HG03378 (cell line): ENCODE results near the gene UBE4A.
A peak's percentile ranks its signal among the peaks of the same experiment; 100 is the strongest.
"Not testable (repeated sequence)": the region's sequence is repeated elsewhere in the genome, so short reads cannot be mapped to it uniquely, and the experiment has no call there.

Experiments
- ATAC-seq: cut with Tn5 transposase; IDR thresholded peaks from one replicate; pipeline ENCODE4 v1.9.1; 2021; ENCODE audit warnings: mild to moderate bottlenecking, moderate library complexity; ENCODE audit not compliant: unreplicated experiment

UBE4A gene

GRCh38 chr11:118401151-118401879 is 41.9 kb downstream of the UBE4A start, which contains the start of gene ATP5MG:
Gene ATP5MG, plus strand, starts transcription at chr11:118401606. Its CDS starts 60 bp downstream, at chr11:118401666.
- ATAC-seq: peak; percentile 50

GRCh38 chr11:118401880-118402590 is 42.6 kb downstream of the UBE4A start:
- ATAC-seq: peak; percentile 7

- not testable (repeated sequence) for ATAC-seq
These were observed 43.2 kb downstream of the UBE4A start for GRCh38 chr11:118402594-118402993.

GRCh38 chr11:118406599-118407166 is 47.3 kb downstream of the UBE4A start:
- no peak for ATAC-seq

GRCh38 chr11:118410055-118410745 is 50.8 kb downstream of the UBE4A start:
- ATAC-seq: peak; percentile 43

- ATAC-seq: no peak
These were observed 52.1 kb downstream of the UBE4A start for GRCh38 chr11:118411530-118411929.

- ATAC-seq: no peak
These were observed 53.5 kb downstream of the UBE4A start for GRCh38 chr11:118412921-118413320.

GRCh38 chr11:118415062-118415738 is 55.8 kb downstream of the UBE4A start:
- ATAC-seq: no peak

- ATAC-seq: no peak
These were observed 56.3 kb downstream of the UBE4A start for GRCh38 chr11:118415739-118416068.

GRCh38 chr11:118416900-118417299 is 57.5 kb downstream of the UBE4A start:
- not testable (repeated sequence) for ATAC-seq

GRCh38 chr11:118417801-118418200 is 58.4 kb downstream of the UBE4A start:
- ATAC-seq: no peak

- ATAC-seq: no peak
These were observed 59.4 kb downstream of the UBE4A start for GRCh38 chr11:118418766-118419165.

- ATAC-seq: no peak
These were observed 68.3 kb downstream of the UBE4A start for GRCh38 chr11:118427707-118428106.

GRCh38 chr11:118430956-118431355 is 71.6 kb downstream of the UBE4A start:
- no peak for ATAC-seq

GRCh38 chr11:118434123-118434552 is 74.7 kb downstream of the UBE4A start:
- ATAC-seq: no peak

GRCh38 chr11:118434553-118435289 is 75.3 kb downstream of the UBE4A start:
- ATAC-seq: no peak

- ATAC-seq: peak; percentile 13
These were observed 76.0 kb downstream of the UBE4A start for GRCh38 chr11:118435290-118435892.

GRCh38 chr11:118435893-118436624 is 76.7 kb downstream of the UBE4A start, which contains the start of gene KMT2A:
Gene KMT2A, plus strand, starts transcription at chr11:118436492. Its CDS starts 21 bp downstream, at chr11:118436513.
- ATAC-seq: peak; percentile 37
